ENCODE data around the gene S100A4.
"Not testable (repeated sequence)": the region's sequence is repeated elsewhere in the genome, so short reads cannot be mapped to it uniquely, and the experiment has no call there.

Gene S100A4

DNA sequence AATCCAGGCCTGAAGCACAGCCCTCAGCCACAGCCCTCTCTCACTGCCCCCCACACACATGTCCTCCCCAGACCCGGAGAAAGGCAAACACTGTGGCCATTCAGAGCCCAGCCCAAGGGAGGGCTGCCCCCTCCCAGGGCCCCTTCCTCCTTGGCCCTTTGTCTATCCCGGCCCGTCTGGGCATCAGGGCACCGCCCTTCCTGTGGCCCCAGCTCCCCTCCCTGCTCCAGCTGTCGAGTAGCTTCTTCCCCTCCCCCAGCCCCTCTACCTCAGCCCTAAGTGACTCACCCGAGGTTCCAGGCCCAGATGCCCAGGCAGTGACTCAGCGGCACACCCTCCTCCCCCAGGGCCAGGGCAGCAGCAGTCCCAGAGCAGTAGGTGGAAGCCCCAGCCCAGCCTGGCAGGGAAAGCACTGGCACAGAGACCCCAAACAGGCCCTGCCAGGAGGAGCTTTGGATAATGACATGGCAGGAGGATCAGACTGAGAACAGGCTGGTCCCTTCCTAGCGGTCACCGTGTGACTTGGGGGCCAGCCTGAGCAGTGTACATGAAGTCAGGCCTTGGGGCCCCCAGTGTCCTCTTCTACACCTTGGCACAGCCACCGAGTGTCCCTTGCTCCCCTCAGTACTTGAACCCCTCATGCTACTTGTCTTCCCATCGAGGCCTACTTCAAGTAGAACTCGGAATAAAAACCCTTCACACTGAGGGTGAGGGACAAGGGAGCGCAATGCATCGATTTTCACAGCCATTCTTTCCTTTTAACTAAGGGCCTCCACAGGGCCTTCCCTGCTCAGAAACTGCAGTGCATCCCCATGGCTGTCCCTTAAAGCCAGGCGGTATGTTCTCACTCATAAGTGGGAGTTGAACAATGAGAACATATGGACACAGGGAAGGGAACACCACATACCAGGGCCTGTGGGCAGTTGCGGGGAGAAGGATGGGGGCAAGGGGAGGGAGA, 21.1 kb upstream of the S100A4 start:
- peak; percentile 61 to 70 (median 65) for DNase-seq

DNA sequence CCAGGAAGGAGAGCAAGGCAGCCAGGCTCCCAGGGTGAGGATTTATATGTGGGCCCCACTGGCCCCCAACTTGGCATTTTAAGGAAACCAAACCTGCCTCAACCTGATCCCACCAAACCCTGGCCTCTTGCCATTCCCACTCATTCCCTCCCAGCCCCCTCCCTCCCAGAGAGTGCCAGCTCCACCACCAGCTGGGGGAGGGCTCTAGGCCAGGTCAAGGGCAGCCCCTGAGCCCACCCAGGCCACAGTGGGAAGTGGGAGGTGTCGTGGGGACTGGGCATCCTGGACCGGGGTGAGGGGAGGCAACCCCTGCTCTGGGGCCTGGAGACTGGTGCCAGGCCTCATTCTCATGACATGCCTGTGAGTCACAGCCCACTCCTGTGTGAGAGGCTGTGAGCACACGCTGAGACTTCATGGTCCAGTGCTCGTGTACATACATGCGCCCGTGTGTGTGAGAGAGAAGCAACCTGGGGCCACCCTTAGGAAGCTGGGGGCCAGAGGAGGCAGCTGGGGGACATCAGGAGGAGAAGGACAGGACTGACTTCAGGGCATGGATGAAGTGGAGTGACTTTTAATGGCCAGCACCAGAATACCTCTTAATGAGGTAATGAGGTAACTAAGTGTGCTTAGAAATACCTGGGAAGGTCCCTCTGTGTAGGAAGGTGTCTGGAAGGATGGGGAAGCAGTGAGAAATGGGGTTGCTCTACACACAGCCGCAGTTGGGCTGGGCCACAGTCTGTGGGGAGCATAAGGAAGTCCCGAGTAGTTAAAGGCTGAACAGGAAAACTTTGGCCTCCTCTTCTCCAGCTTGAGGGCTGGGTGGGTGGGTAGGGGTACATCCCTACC, 20.1 kb upstream of the S100A4 start, which contains the start of gene S100A2:
S100A2 (minus strand) TSS at position 316 of the 846 bp plus-strand sequence. CDS start 1,967 bp downstream, outside the sequence.
- DNase-seq = peak; percentile 29 to 73 (median 35)

DNA sequence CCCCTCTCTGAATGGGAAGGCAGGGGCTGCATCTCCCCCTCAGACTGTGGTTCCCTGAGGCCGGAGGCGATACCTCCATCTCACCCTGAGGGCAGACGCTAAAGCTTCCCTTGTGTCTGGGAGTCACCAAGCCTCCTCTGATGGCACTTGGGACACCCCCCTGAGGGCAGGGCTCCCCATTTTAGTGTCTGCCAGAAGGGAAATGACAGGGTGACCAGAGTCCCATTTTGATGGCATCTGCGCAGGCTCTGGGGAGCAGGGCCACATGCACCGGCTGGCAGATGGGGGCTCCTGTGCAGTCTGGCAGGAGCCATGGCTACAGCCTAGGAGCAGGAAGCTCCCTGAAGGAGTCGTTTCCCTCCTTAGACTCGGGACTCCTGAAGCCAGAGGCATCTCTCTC, 18.4 kb upstream of the S100A4 start:
- no peak for DNase-seq

DNA sequence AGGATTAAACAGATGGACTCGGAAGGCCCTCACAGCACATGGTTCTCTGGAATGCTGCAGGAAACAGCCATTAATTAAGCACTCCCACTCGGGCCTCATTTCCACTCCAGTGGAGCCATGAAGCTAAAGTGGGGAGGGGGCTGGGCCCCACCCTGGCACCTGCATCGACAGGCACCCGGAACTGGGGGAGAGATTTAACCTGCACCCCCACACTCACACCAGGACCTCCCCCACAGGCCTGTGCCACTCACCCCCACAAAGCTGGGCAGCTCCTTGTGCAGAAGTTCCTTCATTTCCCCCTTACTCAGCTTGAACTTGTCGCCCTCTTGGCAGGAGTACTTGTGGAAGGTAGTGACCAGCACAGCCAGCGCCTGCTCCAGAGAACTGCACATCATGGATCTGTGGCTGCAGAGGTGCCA, 17.9 kb upstream of the S100A4 start:
- no peak for DNase-seq

DNA sequence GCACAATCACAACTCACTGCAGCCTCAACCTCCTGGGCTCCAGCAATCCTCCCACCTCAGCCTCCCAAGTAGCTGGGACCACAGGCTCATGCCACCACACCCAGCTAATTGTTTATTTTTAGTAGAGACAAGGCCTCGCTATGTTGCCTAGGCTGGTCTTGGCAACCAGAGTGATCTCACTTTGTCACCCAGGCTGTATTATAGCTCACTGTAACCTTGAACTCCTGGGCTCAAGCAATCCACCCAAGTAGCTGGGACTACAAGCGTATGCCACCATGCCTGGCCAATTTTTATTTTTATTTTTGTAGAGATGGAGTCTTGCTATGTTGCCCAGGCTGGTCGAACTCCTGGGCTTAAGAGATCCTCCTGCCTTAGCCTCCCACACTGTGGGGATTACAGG, 16.4 kb upstream of the S100A4 start:
- DNase-seq = not testable (repeated sequence)

DNA sequence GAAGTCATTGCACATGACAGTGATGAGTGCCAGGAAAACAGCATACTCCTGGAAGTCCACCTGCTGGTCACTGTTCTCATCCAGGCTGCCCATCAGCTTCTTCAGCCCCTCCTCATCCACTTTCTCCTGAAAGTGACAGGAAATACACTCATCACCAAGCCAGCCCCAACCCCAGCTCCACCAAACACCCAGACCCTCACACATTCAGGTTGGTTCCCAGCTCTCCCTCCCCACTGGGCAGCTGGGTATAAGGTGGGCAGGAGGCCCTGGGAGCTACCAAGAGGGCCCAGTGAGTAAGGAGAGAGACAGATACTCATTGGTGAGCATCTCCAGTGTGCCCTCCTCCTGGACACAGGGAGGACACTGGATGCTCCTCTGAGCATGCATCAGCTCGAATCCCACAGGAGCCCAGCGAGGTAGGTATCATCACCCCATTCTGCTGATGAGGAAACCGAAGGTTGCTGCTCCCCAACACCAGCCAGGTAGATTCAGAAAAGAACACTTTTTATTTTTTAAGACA, 15.9 kb upstream of the S100A4 start:
- DNase-seq = no peak

DNA sequence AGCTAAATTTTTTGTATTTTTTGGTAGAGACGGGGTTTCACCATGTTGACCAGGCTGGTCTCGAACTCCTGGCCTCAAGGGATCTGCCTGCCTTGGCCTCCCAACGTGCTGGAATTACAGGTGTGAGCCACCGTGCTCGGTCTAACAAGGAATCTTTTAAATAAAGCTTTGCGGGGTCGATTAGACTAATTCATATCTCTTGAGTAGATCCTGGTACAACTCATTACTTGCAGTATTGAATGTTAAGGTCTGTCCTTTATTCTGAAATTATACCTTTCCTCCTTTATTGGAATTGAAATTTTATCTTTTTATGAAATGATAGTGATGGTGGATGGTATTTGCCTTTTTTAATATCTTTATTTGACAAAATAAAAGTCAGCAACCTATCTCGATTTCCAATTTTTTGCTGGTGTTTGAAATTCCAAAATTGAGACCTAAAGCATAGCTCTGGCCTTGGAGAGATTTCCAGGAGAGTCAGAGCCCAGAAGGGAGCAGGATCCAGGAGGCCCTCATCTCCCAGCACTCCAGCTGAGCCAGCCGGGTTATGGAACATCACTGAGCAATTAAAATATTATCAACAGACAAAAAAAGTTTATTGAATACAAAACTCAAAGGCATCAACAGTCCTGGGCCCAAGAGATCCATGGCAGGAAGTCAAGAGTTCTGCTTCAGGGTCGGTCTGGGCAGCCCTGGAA, 15.3 kb upstream of the S100A4 start:
- DNase-seq = no peak

DNA sequence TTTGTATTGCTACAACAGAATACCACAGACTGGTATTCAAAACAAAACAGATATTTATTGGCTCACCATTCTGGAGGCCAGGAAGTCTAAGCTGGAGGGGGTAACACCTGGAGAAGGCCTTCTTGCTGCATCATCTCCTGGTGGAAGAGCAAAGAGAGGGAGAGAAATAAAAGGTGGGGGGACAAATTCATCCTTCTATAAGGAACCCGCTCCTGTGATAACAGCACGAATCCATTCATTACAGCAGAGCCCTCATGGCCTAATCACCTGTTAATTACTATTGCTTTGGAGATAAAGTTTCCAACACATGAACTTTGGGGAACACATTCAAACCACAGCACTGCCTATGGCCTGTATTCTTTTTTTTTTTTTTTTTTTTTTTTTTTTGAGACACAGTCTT, 14.6 kb upstream of the S100A4 start:
- no peak for DNase-seq

DNA sequence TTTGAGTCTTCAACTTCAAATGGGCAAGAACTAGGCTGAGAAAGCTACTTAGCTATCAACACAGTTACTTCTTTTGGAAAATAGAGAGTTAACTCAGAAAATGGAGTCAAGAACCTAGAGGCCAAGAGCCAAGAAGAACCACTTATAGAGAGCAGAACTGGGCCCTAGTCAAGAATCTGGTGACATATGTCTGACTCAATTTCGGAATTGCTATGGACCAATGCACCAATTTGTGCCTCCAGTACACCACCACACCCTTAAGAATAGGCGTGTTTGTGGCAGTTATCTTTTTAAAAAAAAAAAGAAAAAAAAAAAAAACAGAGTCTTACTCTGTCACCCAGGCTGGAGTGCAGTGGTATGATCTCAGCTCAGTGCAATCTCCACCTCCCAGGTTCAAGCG, 12.3 kb upstream of the S100A4 start:
- DNase-seq = no peak

DNA sequence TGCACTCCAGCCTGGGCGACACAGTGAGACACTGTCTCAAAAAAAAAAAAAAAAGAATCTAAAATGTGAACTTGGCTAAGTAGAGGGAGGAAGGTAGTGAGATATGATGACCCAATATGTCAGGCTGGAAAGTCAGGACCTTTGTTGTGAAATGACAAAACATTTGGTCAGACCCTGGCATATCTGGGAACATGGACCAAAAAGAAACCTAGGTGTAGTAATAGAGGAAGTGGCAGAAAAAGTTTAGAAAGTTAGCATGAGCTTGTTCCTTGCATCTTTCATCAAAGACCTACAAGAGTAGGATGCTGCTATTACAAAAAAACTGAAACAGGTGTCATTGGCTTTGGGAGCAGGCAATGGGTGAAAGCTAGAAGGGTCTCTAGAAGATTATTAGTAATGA, 10.7 kb upstream of the S100A4 start:
- DNase-seq = no peak

DNA sequence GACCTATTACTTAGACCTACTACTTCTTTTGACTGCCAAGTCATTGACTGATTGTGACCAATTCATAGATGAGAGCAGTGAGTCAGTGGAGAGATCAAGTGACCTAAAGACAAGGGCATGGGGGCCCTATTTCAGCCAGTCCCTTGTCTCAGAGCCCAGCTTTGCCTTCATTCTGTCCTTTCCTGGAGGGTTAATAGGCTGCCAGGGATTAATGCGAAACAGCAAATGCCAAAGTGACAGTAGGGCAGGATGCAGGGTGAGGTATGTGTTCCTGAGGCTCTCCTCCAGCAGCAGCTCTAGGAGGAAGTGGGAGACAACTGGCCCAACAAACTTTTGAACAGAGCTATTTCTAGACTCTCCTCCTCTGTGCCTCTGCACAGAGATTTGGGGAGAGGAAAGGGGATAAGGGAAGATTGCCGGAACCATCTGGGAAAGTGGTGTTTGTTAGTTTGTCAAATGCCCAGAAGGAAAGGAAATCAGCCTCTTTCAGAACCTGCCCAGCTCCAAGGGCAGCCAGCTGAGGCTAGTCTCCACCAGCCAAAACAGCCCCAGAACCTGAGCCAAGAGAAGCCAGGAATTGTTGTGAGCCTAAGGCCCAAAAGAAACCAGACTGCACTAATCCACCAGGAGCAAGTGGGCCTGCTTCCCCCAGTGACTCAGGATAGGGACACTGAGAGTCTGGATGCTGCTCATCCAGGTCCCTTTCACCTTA, 8.4 kb upstream of the S100A4 start:
- no peak for DNase-seq

DNA sequence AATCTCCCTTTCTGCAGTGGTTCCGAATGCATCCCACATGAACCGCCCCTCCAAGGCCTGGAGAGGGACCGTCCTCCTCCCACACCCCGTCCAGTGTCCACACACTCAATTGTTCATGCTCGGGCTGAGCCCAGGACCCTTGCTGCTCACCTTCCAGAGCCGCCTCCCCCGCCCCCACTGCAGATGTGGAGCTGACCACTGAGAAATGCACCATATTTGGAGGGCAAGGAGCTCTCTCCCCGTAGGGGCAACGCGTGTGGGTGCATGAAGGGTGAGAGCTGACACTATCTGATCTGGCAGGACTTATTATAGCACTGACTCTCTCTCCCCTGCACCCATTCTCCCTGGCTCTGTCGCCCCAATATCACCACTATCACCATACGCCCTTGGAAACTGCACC, 7.5 kb upstream of the S100A4 start:
- DNase-seq = no peak

DNA sequence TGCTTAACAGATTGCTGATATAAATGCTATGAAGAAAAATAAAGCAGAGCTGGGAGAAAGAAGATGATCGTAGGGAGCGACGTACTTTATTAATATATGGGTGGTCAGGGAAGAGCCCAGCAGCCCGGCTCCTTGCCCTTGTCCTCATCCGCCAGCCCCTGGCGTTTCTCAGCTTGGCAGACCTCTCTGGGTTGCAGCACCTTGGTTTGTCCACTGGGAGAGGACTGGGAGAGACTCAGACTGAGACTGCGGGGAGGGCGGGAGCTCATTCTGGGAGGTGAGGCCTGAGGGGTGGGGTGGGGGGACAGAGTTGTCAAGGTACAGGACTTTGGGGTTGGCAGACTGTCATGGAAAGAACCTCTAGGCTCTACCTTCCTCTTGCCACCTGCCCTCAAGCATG, 6.7 kb upstream of the S100A4 start:
- no peak for DNase-seq

DNA sequence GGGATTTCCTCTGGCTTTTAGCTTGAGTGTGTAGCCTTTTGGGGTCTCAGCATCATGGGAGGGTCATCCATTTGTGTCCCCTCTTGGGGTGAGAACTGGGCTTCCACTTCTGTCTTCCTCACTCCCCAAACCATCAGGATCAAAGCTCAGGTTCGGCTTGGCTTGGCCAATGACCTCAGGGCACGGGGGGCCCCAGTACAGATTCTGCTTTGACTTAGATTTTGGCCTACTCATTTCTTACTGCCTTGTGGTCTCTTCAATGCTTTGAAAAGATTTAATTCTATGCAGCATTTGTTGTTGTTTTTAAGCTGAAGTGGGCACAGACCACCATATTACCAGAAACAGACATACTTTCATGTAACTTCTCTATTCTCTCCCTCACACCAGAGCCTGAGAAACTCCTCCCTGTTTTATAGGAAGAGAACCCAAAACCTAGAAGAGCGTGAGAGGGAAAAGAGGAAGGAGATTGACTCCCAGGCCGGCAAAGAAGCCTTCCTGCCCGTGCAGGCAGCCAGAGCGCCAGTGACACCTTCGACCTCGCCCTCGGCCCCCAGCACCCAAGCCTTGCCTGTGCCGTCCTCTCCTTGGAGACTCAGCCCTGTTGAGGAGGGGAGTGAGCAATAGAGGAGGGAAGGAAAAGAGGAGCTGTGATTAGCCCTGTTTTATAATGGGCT, 5.4 kb upstream of the S100A4 start:
- DNase-seq = no peak

DNA sequence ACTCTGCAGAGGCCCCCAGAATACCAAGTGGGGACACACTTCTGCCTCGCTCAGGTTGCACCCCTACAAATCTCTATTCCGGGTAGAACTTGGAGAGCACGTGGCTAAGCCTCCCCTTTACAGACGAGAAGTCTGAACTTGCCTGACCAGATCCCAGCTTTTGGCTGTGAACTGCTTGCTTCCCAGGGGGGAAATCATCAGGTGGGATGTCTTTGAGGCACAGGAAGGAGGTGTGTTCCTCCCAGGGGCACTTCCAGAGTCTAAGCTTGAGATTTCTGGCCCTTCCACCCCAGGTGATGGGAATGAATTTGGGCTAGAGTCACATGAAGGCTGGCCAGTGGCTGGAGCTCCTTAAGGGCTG, 4.8 kb upstream of the S100A4 start:
- no peak for DNase-seq

DNA sequence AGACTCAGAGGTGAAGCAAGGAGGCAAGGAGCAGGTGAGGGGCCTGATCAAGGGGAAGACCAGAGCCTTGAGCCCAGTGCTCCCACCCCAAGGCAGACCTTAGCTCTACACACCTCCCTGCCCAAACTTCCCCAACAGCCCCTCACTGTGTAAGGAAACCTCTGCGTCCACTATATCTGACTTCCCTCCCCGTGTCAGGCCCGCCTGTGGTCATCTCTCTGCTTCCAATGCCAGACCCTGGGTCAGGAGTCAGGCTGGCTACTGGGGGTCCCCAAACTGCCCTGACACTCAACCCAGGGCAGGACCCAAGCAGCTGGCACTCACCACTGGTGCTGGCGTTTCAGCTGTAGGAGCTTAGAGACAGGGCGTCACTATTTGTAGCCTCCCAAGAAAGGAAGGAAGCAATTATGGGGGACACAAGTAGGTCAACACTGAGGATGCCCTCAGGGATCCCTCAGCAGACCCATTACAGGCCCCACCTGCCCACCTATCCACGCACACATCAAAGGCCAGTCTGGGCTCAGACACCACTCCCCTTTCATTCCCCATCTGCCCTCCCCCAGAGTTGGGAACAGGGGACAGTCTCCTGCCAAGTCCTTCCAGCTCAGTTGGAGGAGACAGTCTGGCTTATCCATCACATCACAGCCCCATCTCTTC, 4.3 kb upstream of the S100A4 start:
- peak in 2 of 3 experiments; percentile 28 to 55 for DNase-seq

DNA sequence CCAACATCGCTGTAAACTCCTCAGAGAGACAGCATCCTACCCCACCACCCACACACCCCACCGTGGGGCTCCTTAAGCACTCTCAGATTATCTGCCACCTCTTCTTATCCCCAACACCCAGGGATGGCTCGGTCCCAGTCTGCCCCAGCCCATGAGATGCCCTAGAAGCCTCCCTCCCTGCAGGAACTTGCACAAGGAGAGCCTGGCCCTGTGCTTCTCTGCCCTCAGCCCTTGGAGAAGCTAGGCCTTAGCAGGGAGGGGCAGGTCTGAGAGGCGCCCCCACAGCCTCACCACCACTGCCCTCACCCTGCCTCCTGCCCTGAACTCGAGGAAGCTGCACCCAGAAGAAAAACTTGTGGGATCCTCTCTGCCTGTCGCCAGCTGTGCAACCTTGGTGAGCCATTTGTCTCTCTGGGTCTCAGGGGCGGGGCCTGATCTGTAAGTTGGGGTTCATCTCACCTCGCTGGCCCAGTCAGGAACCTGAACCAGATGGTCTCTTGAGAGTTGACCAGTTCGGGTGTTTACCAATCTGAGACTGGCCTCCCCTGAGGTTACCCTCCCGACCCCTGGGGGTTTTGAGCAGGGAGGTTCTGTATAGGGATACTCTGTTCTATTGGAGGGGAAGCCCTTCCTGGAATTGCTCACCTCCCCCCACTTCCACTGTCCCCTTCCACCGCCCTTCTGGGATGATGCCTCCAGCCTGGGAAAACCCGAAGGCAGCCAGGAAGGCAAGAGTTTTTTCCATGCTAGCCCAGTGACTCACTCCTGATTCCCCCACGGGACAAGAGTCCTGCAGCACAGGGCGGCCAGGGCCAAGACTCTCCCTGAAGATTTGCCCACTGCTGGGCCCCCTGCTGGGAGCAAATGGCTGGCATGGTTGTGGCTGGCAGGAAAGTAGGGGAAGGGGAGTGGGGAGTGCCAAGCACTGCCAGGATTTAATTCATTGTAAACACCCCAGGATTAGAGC, 3.4 kb upstream of the S100A4 start, which contains the start of gene S100A3:
S100A3 (minus strand) TSS at position 537 of the 967 bp plus-strand sequence. CDS start 773 bp downstream, outside the sequence.
- no peak for DNase-seq

DNA sequence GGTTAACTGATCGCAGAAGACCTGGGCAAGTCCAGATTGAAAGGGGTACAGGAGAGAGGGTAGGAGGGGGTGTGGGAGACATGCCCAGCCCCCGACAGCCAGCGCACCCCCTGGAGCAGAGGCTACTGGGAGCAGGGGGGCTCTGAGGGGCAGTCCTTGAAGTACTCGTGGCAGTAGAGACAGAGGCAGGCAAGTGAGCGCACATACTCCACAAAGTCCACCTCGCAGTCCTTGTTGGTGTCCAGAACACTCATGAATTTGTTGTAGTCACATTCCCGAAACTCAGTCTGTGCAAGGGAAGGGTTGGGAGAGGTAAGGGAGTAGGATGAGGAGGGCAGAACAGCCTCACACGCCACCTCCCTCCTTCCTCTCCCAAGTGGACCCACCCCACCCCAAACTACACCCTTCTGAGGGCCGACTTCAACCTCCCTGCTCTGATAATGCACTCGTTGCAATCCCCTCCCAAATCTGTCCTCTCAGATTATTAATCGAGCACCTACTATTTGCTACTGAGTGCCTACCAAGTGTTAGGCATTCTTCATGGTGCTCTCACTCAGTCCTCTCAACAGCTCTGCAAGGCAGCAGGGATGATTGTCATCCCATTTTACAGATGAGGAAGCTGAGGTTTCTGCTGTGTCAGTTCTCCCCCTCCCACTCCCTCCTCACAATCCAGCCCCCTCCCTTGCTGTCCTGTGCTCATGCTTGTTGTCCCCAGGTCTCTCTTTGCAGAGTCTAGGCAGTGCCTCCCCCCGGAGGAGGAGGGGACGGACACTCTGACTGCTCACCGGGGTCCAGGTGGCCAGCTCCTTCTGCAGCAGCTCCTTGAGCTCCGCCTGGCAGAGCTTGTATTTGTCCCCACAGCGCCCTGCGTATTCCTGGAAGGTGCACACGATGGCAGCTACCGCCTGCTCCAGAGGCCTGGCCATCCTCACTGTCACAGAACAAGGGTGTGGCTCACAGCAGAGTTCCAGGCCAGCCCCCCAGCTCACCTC, 2.2 kb upstream of the S100A4 start:
- no peak for DNase-seq
